Activated CD4-positive, alpha-beta memory T cell treated with anti-CD3 and anti-CD28 coated beads for 36 hours (primary cell): Measurements from ENCODE around the gene WDR31. TPM values are rescaled to one million over a fixed set of nuclear protein-coding genes. Genes with fewer than 3 reads are reported as not detected.

Experiments
- CTCF ChIA-PET: fragments of 350-600 bp; sonication (Branson Sonifier 250); formaldehyde crosslinking; loops from one replicate; lab custom pipeline; 2021; ENCODE audit warnings: antibody characterized with exemption, inconsistent platforms; lab: Charles Lee
- POLR2A ChIA-PET: fragments of 350-600 bp; sonication (Branson Sonifier 250); formaldehyde crosslinking; loops from one replicate; lab custom pipeline; 2021; ENCODE audit warnings: antibody characterized with exemption; lab: Charles Lee
- DNase-seq: peaks from one replicate; pipeline ENCODE4 v3.0.0-alpha.2; 2020
- H3K27ac Mint-ChIP-seq: one replicate; pipeline ENCODE4 v1.8.0; 2021; ENCODE audit warnings: mixed read lengths
- H3K27me3 Mint-ChIP-seq: one replicate; pipeline ENCODE4 v1.8.0; 2021; ENCODE audit warnings: mixed read lengths
- H3K36me3 Mint-ChIP-seq: one replicate; pipeline ENCODE4 v1.8.0; 2021; ENCODE audit warnings: mixed read lengths
- H3K4me1 Mint-ChIP-seq: one replicate; pipeline ENCODE4 v1.8.0; 2021; ENCODE audit warnings: low read depth, mixed read lengths
- H3K4me3 Mint-ChIP-seq: one replicate; pipeline ENCODE4 v1.8.0; 2021; ENCODE audit warnings: mild to moderate bottlenecking, mixed read lengths
- H3K9me3 Mint-ChIP-seq: one replicate; pipeline ENCODE4 v1.8.0; 2021; ENCODE audit warnings: mixed read lengths
- intact Hi-C: fragments of 100-400 bp; cut with micrococcal nuclease; formaldehyde crosslinking; loops from one replicate; pipeline ENCODE4 v1.15.1; 2023
- total RNA-seq, 2 experiments: library from RNA; stranded (reverse); gene quantifications; one replicate each; pipeline ENCODE4 v1.2.3, GENCODE V29; 2021

The WDR31 gene
- total RNA-seq, 2 experiments from 2014 or later, result 1.6 to 2.4 TPM

GRCh38 chr9:113289091-113289490 is 51.0 kb downstream of the WDR31 start:
- no peak for DNase-seq
- Mint-ChIP-seq H3K4me1 (no peaks in the 10 kb centered on the region), H3K27ac (no peak overlapping the region), H3K4me3 (no peak overlapping the region), H3K27me3 (no peaks in the 10 kb centered on the region), H3K9me3 (no peaks in the 10 kb centered on the region), H3K36me3 (peaks cover 63% of the 10 kb centered on the region)
- POLR2A ChIA-PET, result no interaction called here
- CTCF ChIA-PET, result no interaction called here
- intact Hi-C loops, result no loop called here

GRCh38 chr9:113281356-113281755 is 58.7 kb downstream of the WDR31 start:
- no peaks in the 10 kb centered on the region for H3K9me3 Mint-ChIP-seq
- DNase-seq, result no peak
- ChIA-PET CTCF (interaction anchor here (0.8 kb wide), 1 partner anchor 374 kb away, joined by 3 read pairs; no protein-coding TSS in a partner anchor), POLR2A (no interaction called here)
- H3K4me1 Mint-ChIP-seq, result peaks cover 26% of the 10 kb centered on the region
- no peak overlapping the region for H3K27ac Mint-ChIP-seq
- H3K27me3 Mint-ChIP-seq, result no peaks in the 10 kb centered on the region
- peaks cover 64% of the 10 kb centered on the region for H3K36me3 Mint-ChIP-seq
- intact Hi-C loops, result no loop called here
- H3K4me3 Mint-ChIP-seq, result no peak overlapping the region

GRCh38 chr9:113278840-113279239 is 61.2 kb downstream of the WDR31 start:
- Mint-ChIP-seq H3K27ac (peak overlapping the region; percentile 38), H3K9me3 (no peaks in the 10 kb centered on the region), H3K27me3 (no peaks in the 10 kb centered on the region), H3K36me3 (peaks cover 51% of the 10 kb centered on the region), H3K4me1 (peaks cover 32% of the 10 kb centered on the region), H3K4me3 (no peak overlapping the region)
- intact Hi-C loops, result loop anchor here (10.0 kb wide), 1 partner anchor 236 kb away; no protein-coding TSS in a partner anchor
- ChIA-PET CTCF (no interaction called here), POLR2A (no interaction called here)
- no peak for DNase-seq

GRCh38 chr9:113275157-113276131 is 64.6 kb downstream of the WDR31 start, which contains the start of the genes CDC26 and PRPF4:
TSS of gene CDC26 (minus strand) at chr9:113275572. CDS start at chr9:113272507, 3,065 bp downstream.
TSS of gene PRPF4 (plus strand) at chr9:113275658. CDS start at chr9:113275744, 86 bp downstream.
- H3K27ac Mint-ChIP-seq, result no peak within 1 kb of the TSS
- DNase-seq, result peak; percentile 97
- H3K27me3 Mint-ChIP-seq, result no peaks in the 10 kb centered on the region
- POLR2A ChIA-PET, result interaction anchor here (0.6 to 2.4 kb wide), 10 partner anchors 37 to 401 kb away, joined by 3 to 37 read pairs (median 4); partner anchors contain the start of genes BSPRY, C9orf43, FKBP15 and HDHD3
- H3K4me3 Mint-ChIP-seq, result no peak within 1 kb of the TSS
- intact Hi-C loops, result loop anchor here (1.0 to 10.0 kb wide), 9 partner anchors 54 to 383 kb away; partner anchors contain the start of genes ALAD, C9orf43, FKBP15 and POLE3
- H3K4me1 Mint-ChIP-seq, result peaks cover 35% of the 10 kb centered on the region
- peaks cover 42% of the 10 kb centered on the region for H3K36me3 Mint-ChIP-seq
- H3K9me3 Mint-ChIP-seq, result no peaks in the 10 kb centered on the region
- CTCF ChIA-PET, result interaction anchor here (0.8 to 4.9 kb wide), 30 partner anchors 11 to 406 kb away, joined by 3 to 46 read pairs (median 5); partner anchors contain the start of genes ALAD, C9orf43, FKBP15 and HDHD3

GRCh38 chr9:113274474-113275156 is 65.5 kb downstream of the WDR31 start:
- ChIA-PET CTCF (interaction anchor here (0.7 to 4.9 kb wide), 37 partner anchors 10 to 407 kb away, joined by 3 to 46 read pairs (median 5); partner anchors contain the start of genes ALAD, C9orf43, FKBP15 and HDHD3), POLR2A (interaction anchor here (0.7 to 2.4 kb wide), 9 partner anchors 54 to 402 kb away, joined by 3 to 37 read pairs (median 5); partner anchors contain the start of genes BSPRY, C9orf43, FKBP15 and HDHD3)
- no peak for DNase-seq
- intact Hi-C loops, result loop anchor here (1.0 to 10.0 kb wide), 11 partner anchors 53 to 384 kb away; partner anchors contain the start of genes ALAD, C9orf43, FKBP15 and POLE3
- Mint-ChIP-seq H3K27me3 (no peaks in the 10 kb centered on the region), H3K4me3 (no peak overlapping the region), H3K4me1 (peaks cover 34% of the 10 kb centered on the region), H3K9me3 (no peaks in the 10 kb centered on the region), H3K36me3 (peaks cover 38% of the 10 kb centered on the region), H3K27ac (no peak overlapping the region)

- POLR2A ChIA-PET, result interaction anchor here (0.7 to 2.3 kb wide), 4 partner anchors 49 to 157 kb away, joined by 3 to 20 read pairs (median 3); partner anchors contain the start of genes FKBP15, POLE3 and SLC31A1
- no peak for DNase-seq
- no peaks in the 10 kb centered on the region for H3K9me3 Mint-ChIP-seq
- peak overlapping the region; percentile 25 for H3K27ac Mint-ChIP-seq
- intact Hi-C loops, result loop anchor here (1.0 to 10.0 kb wide), 2 partner anchors 50 to 245 kb away; no protein-coding TSS in a partner anchor
- no peak overlapping the region for H3K4me3 Mint-ChIP-seq
- peaks cover 32% of the 10 kb centered on the region for H3K4me1 Mint-ChIP-seq
- CTCF ChIA-PET, result interaction anchor here (0.6 to 1.4 kb wide), 7 partner anchors 48 to 385 kb away, joined by 3 to 6 read pairs (median 3); partner anchors contain the start of genes FKBP15 and SLC31A1
- no peaks in the 10 kb centered on the region for H3K27me3 Mint-ChIP-seq
- H3K36me3 Mint-ChIP-seq, result peaks cover 36% of the 10 kb centered on the region
Observed at GRCh38 chr9:113269871-113270270, 70.2 kb downstream of the WDR31 start.

- POLR2A ChIA-PET, result interaction anchor here (0.7 to 2.3 kb wide), 5 partner anchors 49 to 388 kb away, joined by 3 to 20 read pairs (median 3); partner anchors contain the start of genes FKBP15, POLE3 and SLC31A1
Observed at GRCh38 chr9:113269355-113269754, 70.7 kb downstream of the WDR31 start.

GRCh38 chr9:113267911-113268566 is 72.0 kb downstream of the WDR31 start:
- H3K4me3 Mint-ChIP-seq, result no peak overlapping the region
- H3K9me3 Mint-ChIP-seq, result no peaks in the 10 kb centered on the region
- POLR2A ChIA-PET, result interaction anchor here (2.3 kb wide), 1 partner anchor 47 kb away, joined by 20 read pairs; the partner anchor contains the start of genes FKBP15 and SLC31A1
- DNase-seq, result no peak
- H3K36me3 Mint-ChIP-seq, result peaks cover 30% of the 10 kb centered on the region
- CTCF ChIA-PET, result no interaction called here
- no peaks in the 10 kb centered on the region for H3K27me3 Mint-ChIP-seq
- H3K27ac Mint-ChIP-seq, result peak overlapping the region; percentile 46
- intact Hi-C loops, result no loop called here
- H3K4me1 Mint-ChIP-seq, result peaks cover 21% of the 10 kb centered on the region

More at GRCh38 chr9:113269355-113269754, 70.7 kb downstream of the WDR31 start:
- Mint-ChIP-seq H3K27ac (peak overlapping the region; percentile 31), H3K36me3 (peaks cover 36% of the 10 kb centered on the region), H3K4me3 (no peak overlapping the region), H3K9me3 (no peaks in the 10 kb centered on the region), H3K4me1 (peaks cover 32% of the 10 kb centered on the region), H3K27me3 (no peaks in the 10 kb centered on the region)
- intact Hi-C loops, result loop anchor here (1.0 kb wide), 1 partner anchor 49 kb away; no protein-coding TSS in a partner anchor
- CTCF ChIA-PET, result interaction anchor here (0.6 to 1.4 kb wide), 7 partner anchors 30 to 322 kb away, joined by 3 to 6 read pairs (median 3); partner anchors contain the start of genes FKBP15 and SLC31A1
- DNase-seq, result no peak

- POLR2A ChIA-PET, result interaction anchor here (1.2 kb wide), 1 partner anchor 47 kb away, joined by 4 read pairs; no protein-coding TSS in a partner anchor
- H3K36me3 Mint-ChIP-seq, result peaks cover 22% of the 10 kb centered on the region
Observed at GRCh38 chr9:113266174-113266573, 73.9 kb downstream of the WDR31 start.

More at GRCh38 chr9:113266174-113266573, 73.9 kb downstream of the WDR31 start:
- Mint-ChIP-seq H3K27ac (no peak overlapping the region), H3K27me3 (no peaks in the 10 kb centered on the region), H3K4me1 (peaks cover 21% of the 10 kb centered on the region), H3K4me3 (no peak overlapping the region), H3K9me3 (no peaks in the 10 kb centered on the region)
- intact Hi-C loops, result no loop called here
- no peak for DNase-seq
- CTCF ChIA-PET, result interaction anchor here (0.8 kb wide), 1 partner anchor 405 kb away, joined by 5 read pairs; no protein-coding TSS in a partner anchor
